C1 segment of cervical spinal cord (tissue), 14 donors: Measurements from ENCODE around the gene VKORC1.
"Not testable (repeated sequence)": the region's sequence is repeated elsewhere in the genome, so short reads cannot be mapped to it uniquely, and the experiment has no call there.

Experiments
- DNase-seq, 14 donors: peaks; one replicate each; lab custom pipeline; 2025; lab: John Stamatoyannopoulos, UW

Gene VKORC1

GRCh38 chr16:31107465-31107867, 12.9 kb upstream of the VKORC1 start:
- no peak for DNase-seq

- DNase-seq, result no peak
Observed at GRCh38 chr16:31106509-31107464, 12.2 kb upstream of the VKORC1 start.

GRCh38 chr16:31105677-31106213, 11.1 kb upstream of the VKORC1 start:
- peak; percentile 25 to 84 (median 59) for DNase-seq

GRCh38 chr16:31100876-31101641, 6.5 kb upstream of the VKORC1 start:
- not testable (repeated sequence) for DNase-seq

GRCh38 chr16:31099860-31100638, 5.5 kb upstream of the VKORC1 start:
- no peak for DNase-seq

DNA sequence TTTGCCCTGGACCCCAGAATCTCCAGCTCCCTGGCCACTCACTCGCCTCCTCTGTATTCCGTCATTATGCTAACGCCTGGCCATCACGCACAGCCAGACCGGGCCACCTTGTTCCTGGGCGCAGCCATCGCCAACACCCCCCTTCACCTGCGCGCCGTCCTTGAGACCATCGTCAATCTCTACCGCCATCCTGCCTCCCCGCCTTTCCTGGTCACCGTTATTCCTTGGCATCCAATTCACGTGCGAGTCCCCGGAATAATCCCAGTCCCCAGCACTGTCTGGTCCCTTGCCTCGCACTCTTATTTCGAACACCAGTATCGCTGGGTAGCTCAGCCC, 541 bp downstream of the VKORC1 start:
- peak in 4 of 14 donors; percentile 39 to 61 (median 50) for DNase-seq

- peak in 10 of 14 donors; percentile 13 to 78 (median 40) for DNase-seq
Observed at GRCh38 chr16:31093132-31093703, 1.4 kb downstream of the VKORC1 start.

GRCh38 chr16:31092330-31092729, 2.3 kb downstream of the VKORC1 start:
- DNase-seq, result no peak

- peak in 1 of 14 donors; percentile 47 for DNase-seq
Observed at GRCh38 chr16:31090540-31090939, 4.1 kb downstream of the VKORC1 start.

GRCh38 chr16:31089199-31089598, 5.4 kb downstream of the VKORC1 start:
- DNase-seq, result no peak

GRCh38 chr16:31088459-31089183, 6.0 kb downstream of the VKORC1 start, which contains the start of gene PRSS53:
TSS of gene PRSS53 (minus strand) at chr16:31088943. CDS start at chr16:31088809, 134 bp downstream.
- DNase-seq, result no peak

- DNase-seq, result no peak
Observed at GRCh38 chr16:31087971-31088370, 6.6 kb downstream of the VKORC1 start.

DNA sequence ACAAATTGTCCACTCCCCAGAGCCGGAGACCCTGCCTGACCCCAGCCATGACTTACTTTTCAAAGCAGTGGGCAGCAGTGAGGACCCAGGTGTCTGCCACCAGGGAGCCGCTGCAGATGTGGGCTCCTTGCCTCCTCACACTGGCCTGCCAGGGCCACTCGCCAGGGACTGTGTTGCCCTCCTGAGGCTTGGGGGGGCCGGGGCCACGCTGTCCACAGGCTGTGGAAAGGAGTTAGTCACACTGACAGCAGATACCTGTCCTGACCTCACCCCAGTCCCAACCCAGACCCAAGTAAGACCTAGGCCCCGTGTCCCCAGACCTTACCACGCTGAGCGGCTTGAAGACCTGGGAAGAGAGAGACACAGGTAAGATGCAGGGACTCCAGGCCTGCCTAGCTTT, 7.1 kb downstream of the VKORC1 start:
- no peak for DNase-seq

GRCh38 chr16:31086629-31086906, 8.0 kb downstream of the VKORC1 start:
- no peak for DNase-seq

GRCh38 chr16:31085873-31086628, 8.5 kb downstream of the VKORC1 start:
- no peak for DNase-seq

- DNase-seq, result no peak
Observed at GRCh38 chr16:31085411-31085810, 9.2 kb downstream of the VKORC1 start.

DNA sequence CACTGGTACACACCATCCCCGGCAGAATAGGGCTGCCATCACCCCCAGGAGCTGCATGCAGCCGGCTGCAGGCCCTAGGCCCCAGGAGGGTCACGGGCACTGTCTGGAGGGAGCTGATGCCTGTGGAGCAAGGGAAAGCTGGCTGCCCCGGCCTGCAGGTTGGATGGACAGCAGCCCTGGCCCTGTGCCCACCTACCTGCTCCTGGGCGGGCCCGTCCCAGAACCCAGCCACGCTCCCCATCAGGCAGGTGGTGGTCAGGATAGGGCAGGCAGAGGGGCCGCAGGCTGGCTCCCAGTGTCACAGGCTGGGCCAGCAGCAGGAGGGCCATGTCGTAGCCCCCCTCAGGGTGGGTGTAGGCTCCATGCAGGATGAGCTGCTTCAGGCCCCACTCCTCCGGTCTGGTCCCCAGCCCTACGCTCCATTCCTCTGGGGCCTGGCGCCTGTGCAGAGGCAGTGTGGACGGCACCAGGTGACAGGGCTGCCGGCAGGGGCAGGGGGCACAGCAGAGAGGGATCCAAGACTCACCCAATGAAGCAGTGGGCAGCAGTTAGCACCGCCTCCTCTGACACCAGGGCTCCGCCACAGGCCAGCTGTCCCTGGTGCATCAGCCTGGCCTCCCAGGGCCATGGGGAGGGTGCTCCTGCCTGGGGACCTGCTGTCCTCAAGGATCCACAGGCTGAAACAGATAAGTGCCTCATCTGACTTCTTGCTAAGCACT, 9.9 kb downstream of the VKORC1 start:
- DNase-seq, result no peak

DNA sequence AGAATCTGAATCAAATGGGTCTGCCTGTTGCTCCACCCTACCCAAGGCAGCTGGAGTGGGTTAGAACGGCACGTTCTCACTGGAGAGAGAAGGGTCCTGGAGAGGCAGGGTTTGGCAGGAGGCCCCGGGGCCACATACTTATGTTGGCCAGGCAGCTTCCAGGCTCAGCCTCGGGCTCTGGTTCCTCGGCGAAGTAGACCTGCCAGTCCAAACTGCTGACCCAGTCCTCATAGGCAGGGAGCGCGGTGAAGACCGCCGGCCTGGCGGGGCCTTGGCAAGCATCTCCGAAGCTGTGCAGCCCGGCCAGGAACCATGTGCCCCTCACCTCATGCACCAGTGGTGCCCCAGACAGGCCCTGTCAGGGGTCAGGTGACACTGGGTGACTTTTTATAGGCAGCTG, 10.6 kb downstream of the VKORC1 start:
- DNase-seq, result no peak

DNA sequence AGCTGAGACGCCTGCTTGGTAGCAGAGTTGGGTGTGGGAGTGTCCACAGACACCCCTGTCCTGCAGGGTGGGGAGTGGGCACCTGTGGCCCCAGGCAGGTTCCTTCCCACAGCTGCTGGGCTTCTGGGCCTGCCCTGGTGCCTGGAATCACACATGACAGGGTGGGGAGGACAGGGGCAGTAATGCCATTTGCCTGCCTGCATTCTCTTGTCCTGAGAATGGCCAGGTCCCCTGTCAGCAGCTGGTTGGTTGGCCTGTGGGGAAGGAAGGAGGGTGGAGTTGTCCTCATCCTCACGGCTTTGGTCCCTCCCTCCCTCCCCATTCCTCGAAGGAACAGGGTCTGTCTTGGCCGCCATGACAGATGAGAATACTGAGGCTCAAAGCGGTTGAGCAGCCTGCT, 11.0 kb downstream of the VKORC1 start:
- DNase-seq, result no peak
